ENCODE data around the gene FLOT2.
A peak's percentile ranks its signal among the peaks of the same experiment; 100 is the strongest.
"Not testable (repeated sequence)": the region's sequence is repeated elsewhere in the genome, so short reads cannot be mapped to it uniquely, and the experiment has no call there.

The FLOT2 gene

DNA sequence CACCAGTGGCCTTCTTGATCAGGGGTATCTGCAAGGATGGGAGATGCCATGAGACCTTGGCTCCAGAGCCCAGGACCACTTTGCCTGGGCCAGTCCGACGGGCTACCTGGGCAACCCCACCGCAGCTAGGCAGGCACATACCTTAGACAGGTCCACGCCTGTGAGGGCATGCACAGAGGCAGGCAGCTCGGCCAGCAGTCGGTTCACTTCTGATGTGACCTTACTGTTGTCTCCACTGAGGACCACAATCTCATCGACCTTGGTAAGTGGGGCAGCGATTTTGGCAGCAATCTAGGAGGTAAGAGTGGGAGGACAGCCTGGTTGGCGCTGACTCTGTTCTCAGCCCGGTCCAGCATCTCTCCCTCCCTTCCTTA is 17.0 kb downstream of the FLOT2 start:
- intact Hi-C loops (cut with DNase I; ENCODE audit: low total_unique reads), result no loop called here
- Histone ChIP-seq H3K36me3 (peaks cover 69 to 82% (median 74%) of the 10 kb centered on the region in 3 donors), H3K27ac (no peak overlapping the region), H3K4me1 (no peaks in the 10 kb centered on the region), H3K9me3 (no peaks in the 10 kb centered on the region), H3K27me3 (no peaks in the 10 kb centered on the region), H3K4me3 (no peak overlapping the region)
- no peak for DNase-seq
- TF ChIP-seq CTCF (IDR thresholded peaks at IDR 0.05), result no peak

DNA sequence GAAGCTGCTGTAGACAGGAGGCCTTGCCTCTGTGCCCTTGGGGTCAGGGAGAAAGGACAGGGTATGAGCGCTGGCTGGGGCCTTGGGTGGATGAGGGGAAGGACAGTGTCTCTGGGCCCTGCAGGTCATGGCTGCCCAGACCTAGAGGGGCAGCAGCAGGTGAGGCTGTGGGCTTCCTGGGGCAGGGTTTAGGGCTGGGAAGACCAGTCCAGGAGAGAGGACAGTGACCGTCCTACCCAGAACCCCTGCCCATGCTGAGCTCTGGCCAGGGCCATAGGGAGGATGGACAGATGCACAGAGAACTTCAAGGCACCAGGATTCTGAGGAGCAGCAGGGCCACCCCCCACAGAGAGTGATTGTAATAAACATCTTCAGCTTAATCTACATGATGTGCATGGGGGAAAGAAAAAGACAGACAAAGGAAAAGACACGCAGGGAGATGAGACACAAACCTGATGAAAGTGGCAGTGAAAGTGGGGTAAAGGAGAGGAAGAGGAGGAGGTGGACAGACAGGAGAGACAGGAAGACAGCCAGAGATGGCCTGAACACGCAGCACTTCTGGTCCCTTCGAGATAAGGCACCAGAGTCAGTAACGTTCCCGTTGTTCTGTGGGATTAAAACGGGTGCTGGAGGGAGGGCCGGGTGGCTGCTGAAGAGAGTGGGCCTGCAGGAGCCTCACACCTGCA is 17.5 kb downstream of the FLOT2 start:
- peaks cover 63 to 77% (median 69%) of the 10 kb centered on the region in 3 donors for H3K36me3 ChIP-seq
- H3K9me3 ChIP-seq, result no peaks in the 10 kb centered on the region
- no peak overlapping the region for H3K27ac ChIP-seq
- no peak for DNase-seq
- H3K27me3 ChIP-seq, result no peaks in the 10 kb centered on the region
- no peak overlapping the region for H3K4me3 ChIP-seq
- intact Hi-C loops (cut with DNase I; ENCODE audit: low total_unique reads), result no loop called here
- H3K4me1 ChIP-seq, result no peaks in the 10 kb centered on the region
- no peak for TF ChIP-seq CTCF (IDR thresholded peaks at IDR 0.05)

- TF ChIP-seq CTCF (IDR thresholded peaks at IDR 0.05), result peak in 1 of 2 experiments; percentile 14
- DNase-seq, result no peak
- Histone ChIP-seq H3K36me3 (peaks cover 53 to 67% (median 60%) of the 10 kb centered on the region in 3 donors), H3K27ac (no peak overlapping the region), H3K4me3 (no peak overlapping the region), H3K9me3 (no peaks in the 10 kb centered on the region), H3K4me1 (no peaks in the 10 kb centered on the region), H3K27me3 (no peaks in the 10 kb centered on the region)
- intact Hi-C loops (cut with DNase I; ENCODE audit: low total_unique reads), result no loop called here
These were observed 18.6 kb downstream of the FLOT2 start for GRCh38 chr17:28878981-28879380.

GRCh38 chr17:28878158-28878910 is 19.2 kb downstream of the FLOT2 start:
- no peaks in the 10 kb centered on the region for H3K9me3 ChIP-seq
- intact Hi-C loops (cut with DNase I; ENCODE audit: low total_unique reads), result no loop called here
- no peak for TF ChIP-seq CTCF (IDR thresholded peaks at IDR 0.05)
- no peak overlapping the region for H3K27ac ChIP-seq
- no peaks in the 10 kb centered on the region for H3K27me3 ChIP-seq
- H3K36me3 ChIP-seq, result peaks cover 46 to 60% (median 53%) of the 10 kb centered on the region in 3 donors
- H3K4me1 ChIP-seq, result no peaks in the 10 kb centered on the region
- DNase-seq, result no peak
- no peak overlapping the region for H3K4me3 ChIP-seq

DNA sequence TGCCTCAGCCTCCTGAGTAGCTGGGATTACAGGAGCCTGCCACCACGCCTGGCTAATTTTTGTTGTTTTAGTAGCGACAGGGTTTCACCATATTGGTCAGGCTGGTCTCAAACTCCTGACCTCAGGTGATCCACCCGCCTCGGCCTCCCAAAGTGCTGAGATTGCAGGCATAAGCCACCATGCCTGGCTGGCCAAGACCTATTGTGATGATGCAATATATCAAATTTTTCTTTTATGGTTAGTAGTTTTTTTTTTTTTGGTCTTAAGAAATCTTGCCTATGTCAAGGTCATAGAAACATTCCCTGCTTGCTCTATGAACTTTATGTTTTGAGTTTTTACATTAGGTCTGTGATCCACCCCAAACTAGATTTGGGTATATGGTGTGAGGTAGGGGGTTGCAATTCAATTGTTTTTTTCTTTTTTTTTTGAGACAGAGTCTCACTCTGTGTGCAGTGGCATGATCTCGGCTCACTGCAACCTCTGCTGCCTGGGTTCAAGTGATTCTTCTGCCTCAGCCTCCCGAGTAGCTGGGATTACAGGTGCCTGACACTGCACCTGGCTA is 20.3 kb downstream of the FLOT2 start:
- not testable (repeated sequence) for DNase-seq, H3K4me3 ChIP-seq, H3K27ac ChIP-seq

More for the DNA sequence above, 20.3 kb downstream of the FLOT2 start:
- H3K9me3 ChIP-seq; H3K27me3 ChIP-seq; H3K4me1 ChIP-seq; intact Hi-C loops (cut with DNase I; ENCODE audit: low total_unique reads): not testable (repeated sequence)
- peaks cover 37 to 49% (median 42%) of the 10 kb centered on the region in 3 donors for H3K36me3 ChIP-seq

Measured in tibial artery (tissue), 4 donors.